ENCODE measurements around the gene SNRNP35.
A peak's percentile ranks its signal among the peaks of the same experiment; 100 is the strongest.
"Not testable (repeated sequence)": the region's sequence is repeated elsewhere in the genome, so short reads cannot be mapped to it uniquely, and the experiment has no call there.

Gene SNRNP35

GRCh38 chr12:123487428-123487827 lies 29.5 kb downstream of the SNRNP35 start:
- DNase-seq = no peak

- peak; percentile 46 for DNase-seq
Observed at GRCh38 chr12:123488539-123489230, 30.7 kb downstream of the SNRNP35 start.

GRCh38 chr12:123489580-123489979 lies 31.6 kb downstream of the SNRNP35 start:
- DNase-seq = no peak

GRCh38 chr12:123490089-123490488 lies 32.1 kb downstream of the SNRNP35 start:
- DNase-seq = no peak

GRCh38 chr12:123491056-123491455 lies 33.1 kb downstream of the SNRNP35 start:
- DNase-seq = no peak

- no peak for DNase-seq
Observed at GRCh38 chr12:123491481-123491880, 33.5 kb downstream of the SNRNP35 start.

- DNase-seq = not testable (repeated sequence)
Observed at GRCh38 chr12:123492339-123493039, 34.5 kb downstream of the SNRNP35 start.

- peak; percentile 26 for DNase-seq
Observed at GRCh38 chr12:123494124-123494851, 36.3 kb downstream of the SNRNP35 start.

GRCh38 chr12:123497065-123497464 lies 39.1 kb downstream of the SNRNP35 start:
- no peak for DNase-seq

- no peak for DNase-seq
Observed at GRCh38 chr12:123498126-123498825, 40.3 kb downstream of the SNRNP35 start.

- DNase-seq = no peak
Observed at GRCh38 chr12:123499332-123499731, 41.4 kb downstream of the SNRNP35 start.

GRCh38 chr12:123502163-123502704 lies 44.3 kb downstream of the SNRNP35 start:
- no peak for DNase-seq

GRCh38 chr12:123506059-123506842 lies 48.3 kb downstream of the SNRNP35 start:
- DNase-seq = no peak

- no peak for DNase-seq
Observed at GRCh38 chr12:123506843-123507236, 48.9 kb downstream of the SNRNP35 start.

GRCh38 chr12:123512838-123513665 lies 55.1 kb downstream of the SNRNP35 start:
- peak; percentile 43 for DNase-seq

GRCh38 chr12:123513805-123514204 lies 55.9 kb downstream of the SNRNP35 start:
- DNase-seq = no peak

- DNase-seq = not testable (repeated sequence)
Observed at GRCh38 chr12:123514582-123515221, 56.8 kb downstream of the SNRNP35 start.

GRCh38 chr12:123516216-123516780 lies 58.4 kb downstream of the SNRNP35 start:
- DNase-seq = no peak

All from right kidney (tissue), 1 donor.